B cell (primary cell): ENCODE measurements around the gene CCDC144A. TPM values are rescaled to one million over a fixed set of nuclear protein-coding genes. Genes with fewer than 3 reads are reported as not detected.
"Not testable (repeated sequence)": the region's sequence is repeated elsewhere in the genome, so short reads cannot be mapped to it uniquely, and the experiment has no call there.

Experiments used
- ATAC-seq: fragments of 200-7000 bp; cut with Tn5 transposase; one replicate; pipeline ENCODE4 v1.10.0; 2021; ENCODE audit warnings: low read depth, mild to moderate bottlenecking, moderate number of reproducible peaks, moderate library complexity
- CTCF ChIA-PET: fragments of 350-600 bp; sonication (Branson Sonifier 250); formaldehyde crosslinking; loops from one replicate; lab custom pipeline; 2021; ENCODE audit warnings: antibody characterized with exemption, inconsistent platforms; lab: Charles Lee
- POLR2A ChIA-PET: fragments of 350-600 bp; sonication (Branson Sonifier 250); formaldehyde crosslinking; loops from one replicate; lab custom pipeline; 2021; ENCODE audit warnings: antibody characterized with exemption; lab: Charles Lee
- DNase-seq: peaks from one replicate; pipeline ENCODE4 v3.0.0; 2013
- H2AFZ ChIP-seq: 2 replicates; pipeline ENCODE4 v1.6.1; 2012; ENCODE audit warnings: mild to moderate bottlenecking, low read depth, low read length; ENCODE audit not compliant: insufficient read depth, poor library complexity, severe bottlenecking
- H3K27ac ChIP-seq, 2 donors: 1 replicate in 1 of 2; 2 replicates in 1 of 2; pipeline ENCODE4 v1.5.1; 2012 to 2013; ENCODE audit warnings: low read length in 2 of 2, mild to moderate bottlenecking in 2 of 2, moderate library complexity in 1 of 2
- H3K27me3 ChIP-seq, 4 experiments: fragments of 200-600 bp in 1 of 4; sonication (generic) in 1 of 4; replicated peaks in 1 of 4; 1 replicate in 2 of 4; 2 replicates in 2 of 4; pipeline versions ENCODE4 v1.6.1 to v1.7.0; 2013 to 2016; ENCODE audit warnings: low read length in 3 of 4, mild to moderate bottlenecking in 2 of 4, mixed read lengths in 1 of 4, moderate library complexity in 1 of 4; ENCODE audit not compliant: insufficient read depth in 4 of 4, control insufficient read depth in 3 of 4; ENCODE audit errors: control extremely low read depth in 1 of 4
- H3K36me3 ChIP-seq, 2 experiments: replicated peaks in 1 of 2; 1 replicate in 1 of 2; 2 replicates in 1 of 2; pipeline versions ENCODE4 v1.6.1 to v1.7.1; 2013; ENCODE audit warnings: low read length in 1 of 2; ENCODE audit not compliant: insufficient read depth in 2 of 2, control insufficient read depth in 1 of 2; ENCODE audit errors: control extremely low read depth in 1 of 2, extremely low read depth in 1 of 2
- H3K4me1 ChIP-seq, 2 donors: fragments of 200-600 bp in 1 of 2; sonication (generic) in 1 of 2; 1 replicate in 1 of 2; 2 replicates in 1 of 2; pipeline versions ENCODE4 v1.5.1 to v1.6.1; 2013 to 2017; ENCODE audit warnings: low read length in 2 of 2; ENCODE audit not compliant: control insufficient read depth in 2 of 2, insufficient read depth in 2 of 2
- H3K4me2 ChIP-seq: replicated peaks from 2 replicates; pipeline ENCODE3; 2012; ENCODE audit warnings: mild to moderate bottlenecking, low read depth, low read length; ENCODE audit not compliant: poor library complexity, severe bottlenecking
- H3K4me3 ChIP-seq, 5 experiments: fragments of 200-600 bp in 1 of 5; sonication (generic) in 1 of 5; 1 replicate in 3 of 5; 2 replicates in 2 of 5; pipeline versions ENCODE4 v1.5.1 to v1.7.0; 2011 to 2016; ENCODE audit warnings: low read length in 4 of 5, mild to moderate bottlenecking in 4 of 5, low read depth in 2 of 5, control low read depth in 1 of 5, moderate library complexity in 1 of 5; ENCODE audit not compliant: insufficient read depth in 1 of 5; ENCODE audit errors: control extremely low read depth in 1 of 5, extremely low read depth in 1 of 5
- H3K79me2 ChIP-seq: fragments of 200-600 bp; sonication (generic); one replicate; pipeline ENCODE4 v1.6.0; 2016; ENCODE audit warnings: low read length; ENCODE audit not compliant: control insufficient read depth, insufficient read depth
- H3K9ac ChIP-seq: fragments of 200-600 bp; sonication (generic); 2 replicates; pipeline ENCODE4 v1.6.1; 2017; ENCODE audit warnings: mild to moderate bottlenecking, low read length, moderate library complexity
- H3K9me3 ChIP-seq, 3 donors: one replicate each; pipeline versions ENCODE4 v1.6.1 to v1.7.1; 2013; ENCODE audit warnings: low read length in 2 of 3; ENCODE audit not compliant: control insufficient read depth in 2 of 3, insufficient read depth in 1 of 3; ENCODE audit errors: control extremely low read depth in 1 of 3
- H4K20me1 ChIP-seq: 2 replicates; pipeline ENCODE4 v1.6.0; 2012; ENCODE audit warnings: mild to moderate bottlenecking, low read length; ENCODE audit not compliant: insufficient read depth, control insufficient read depth, poor library complexity, severe bottlenecking
- H3K27ac Mint-ChIP-seq: one replicate; pipeline ENCODE4 v1.8.0; 2021; ENCODE audit warnings: mixed read lengths
- H3K27me3 Mint-ChIP-seq: one replicate; pipeline ENCODE4 v1.8.0; 2021; ENCODE audit warnings: mixed read lengths
- H3K4me1 Mint-ChIP-seq: one replicate; pipeline ENCODE4 v1.8.0; 2021; ENCODE audit warnings: mixed read lengths
- H3K4me3 Mint-ChIP-seq: one replicate; pipeline ENCODE4 v1.8.0; 2021; ENCODE audit warnings: mixed read lengths
- H3K9me3 Mint-ChIP-seq: one replicate; pipeline ENCODE4 v1.8.0; 2022; ENCODE audit warnings: mixed read lengths; ENCODE audit not compliant: insufficient read depth
- WGBS: methylation state at CpG from one replicate; pipeline ENCODE4 v1.1.5; 2013; ENCODE audit warnings: missing lambda C conversion rate; ENCODE audit not compliant: insufficient coverage; 5-methylcytosine and 5-hydroxymethylcytosine counted together
- intact Hi-C: fragments of 100-400 bp; cut with micrococcal nuclease; formaldehyde crosslinking; loops from one replicate; pipeline ENCODE4 v1.10.0; 2022
- polyA plus RNA-seq: library from polyadenylated mRNA; depleted of rRNA; stranded (reverse); fragments of >200 nt; gene quantifications from 2 replicates; pipeline ENCODE4 v1.2.3, GENCODE V29; 2012
- total RNA-seq, 2 donors: library from RNA; stranded (reverse); fragments of 120-200 nt in 1 of 2; gene quantifications; 1 replicate in 1 of 2; 2 replicates in 1 of 2; pipeline versions ENCODE4 v1.2.3 to v1.2.4, GENCODE V29; 2013 to 2022

Gene CCDC144A
- total and polyA plus RNA-seq, 2 donors (not counting 1 experiment from before 2014, with no cell fraction given), result 4.8 TPM; not detected in 1

DNA sequence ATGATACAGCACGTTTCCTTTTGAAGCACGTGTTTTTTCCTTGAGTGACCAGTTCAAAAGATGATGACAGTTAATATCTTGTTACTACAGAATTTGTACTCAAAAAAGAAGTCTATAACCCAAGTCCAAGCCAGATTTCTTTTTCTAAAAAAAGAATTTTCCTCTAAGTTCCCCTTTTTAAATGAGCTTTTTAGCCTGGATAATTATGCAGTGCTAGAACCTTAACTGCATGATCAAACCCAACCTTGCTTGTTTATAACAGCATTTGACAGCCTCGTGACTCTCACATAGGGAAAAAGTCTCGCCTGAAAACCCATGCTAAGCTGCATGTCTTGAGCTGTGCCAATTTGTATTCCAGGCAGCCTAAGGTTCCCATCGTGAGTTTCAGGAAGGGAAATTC lies 104.2 kb downstream of the CCDC144A start:
- H3K27me3 Mint-ChIP-seq, H3K9me3 ChIP-seq, H3K4me3 ChIP-seq, H3K4me1 Mint-ChIP-seq, H3K4me1 ChIP-seq, H4K20me1 ChIP-seq, H3K9me3 Mint-ChIP-seq, intact Hi-C loops, H3K79me2 ChIP-seq, H3K27ac Mint-ChIP-seq, H3K4me3 Mint-ChIP-seq, H3K27me3 ChIP-seq, H3K36me3 ChIP-seq, POLR2A ChIA-PET, DNase-seq, H3K4me2 ChIP-seq, H3K27ac ChIP-seq, H3K9ac ChIP-seq, ATAC-seq, H2AFZ ChIP-seq, CTCF ChIA-PET: not testable (repeated sequence)
- no CpG with 5 or more reads among the region's 5 CpGs for WGBS

DNA sequence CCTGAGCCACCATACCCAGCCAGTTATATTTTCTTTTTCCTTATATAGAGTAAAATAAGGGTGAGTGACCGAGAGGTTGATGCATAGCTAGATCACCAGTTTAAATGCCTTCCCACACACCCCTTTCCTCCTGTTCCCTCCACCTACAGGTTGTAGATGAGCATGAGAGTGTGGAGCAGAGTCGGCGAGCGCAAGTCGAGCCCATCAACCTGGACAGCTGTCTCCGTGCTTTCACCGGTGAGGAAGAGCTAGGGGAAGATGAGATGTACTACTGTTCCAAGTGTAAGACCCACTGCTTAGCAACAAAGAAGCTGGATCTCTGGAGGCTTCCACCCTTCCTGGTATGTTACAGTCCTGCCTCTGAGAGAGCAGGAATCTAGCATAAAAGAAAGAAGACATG lies 105.9 kb downstream of the CCDC144A start:
- H3K27me3 ChIP-seq, H3K27ac Mint-ChIP-seq, intact Hi-C loops, H3K36me3 ChIP-seq, H3K4me1 Mint-ChIP-seq, H3K4me3 ChIP-seq, H3K9ac ChIP-seq, H3K9me3 Mint-ChIP-seq, H3K27me3 Mint-ChIP-seq, H2AFZ ChIP-seq, POLR2A ChIA-PET, H3K4me1 ChIP-seq, H3K79me2 ChIP-seq, H3K4me2 ChIP-seq, ATAC-seq, H3K4me3 Mint-ChIP-seq, H4K20me1 ChIP-seq, CTCF ChIA-PET, H3K27ac ChIP-seq, H3K9me3 ChIP-seq, DNase-seq: not testable (repeated sequence)
- no CpG with 5 or more reads among the region's 7 CpGs for WGBS

GRCh38 chr17:16804851-16805250 lies 114.8 kb downstream of the CCDC144A start:
- H3K4me2 ChIP-seq, H3K9me3 ChIP-seq, H3K4me3 Mint-ChIP-seq, H3K27me3 Mint-ChIP-seq, H3K27me3 ChIP-seq, H3K27ac ChIP-seq, intact Hi-C loops, H3K9me3 Mint-ChIP-seq, H3K79me2 ChIP-seq, H3K4me3 ChIP-seq, H2AFZ ChIP-seq, H3K4me1 Mint-ChIP-seq, H3K9ac ChIP-seq, DNase-seq, H3K36me3 ChIP-seq, H3K4me1 ChIP-seq, ATAC-seq, CTCF ChIA-PET, POLR2A ChIA-PET, H4K20me1 ChIP-seq, H3K27ac Mint-ChIP-seq: not testable (repeated sequence)
- WGBS, result 79% methylated on average over 4 of the region's 5 CpGs

GRCh38 chr17:16806599-16806998 lies 116.6 kb downstream of the CCDC144A start:
- POLR2A ChIA-PET, H3K9me3 Mint-ChIP-seq, H3K4me1 Mint-ChIP-seq, ATAC-seq, H3K27me3 Mint-ChIP-seq, H3K4me3 ChIP-seq, intact Hi-C loops, H3K4me1 ChIP-seq, H4K20me1 ChIP-seq, H3K4me3 Mint-ChIP-seq, H3K27me3 ChIP-seq, CTCF ChIA-PET, DNase-seq, H3K27ac ChIP-seq, H3K9ac ChIP-seq, H3K36me3 ChIP-seq, H3K27ac Mint-ChIP-seq, H2AFZ ChIP-seq, H3K4me2 ChIP-seq, H3K9me3 ChIP-seq, H3K79me2 ChIP-seq: not testable (repeated sequence)
- 100% methylated on average over 2 of the region's 4 CpGs for whole genome bisulfite sequencing
